Measurements from ENCODE around the gene ABI3BP. TPM values are rescaled to one million over a fixed set of nuclear protein-coding genes. Genes with fewer than 3 reads are reported as not detected.

The ABI3BP gene
- total RNA-seq, 4 donors from 2014 or later = 6.2 to 68.7 (median 18.8) TPM

- Histone ChIP-seq H3K27me3 (no peaks in the 10 kb centered on the region), H3K9me3 (no peaks in the 10 kb centered on the region), H3K4me1 (peaks cover 0 to 48% (median 10%) of the 10 kb centered on the region in 3 donors), H3K27ac (no peak overlapping the region), H3K36me3 (no peaks in the 10 kb centered on the region), H3K4me3 (no peak overlapping the region)
- no peak for TF ChIP-seq POLR2A (IDR thresholded peaks at IDR 0.05)
- no peak for TF ChIP-seq CTCF (IDR thresholded peaks at IDR 0.05)
- WGBS, 2 donors = 32 to 41% methylated on average over 1 of the region's 1 CpG
- intact Hi-C loops (cut with DNase I) = no loop called here
- DNase-seq = no peak
These were observed 127.8 kb downstream of the ABI3BP start for GRCh38 chr3:100865442-100865841.

GRCh38 chr3:100864471-100865250, 128.6 kb downstream of the ABI3BP start:
- Histone ChIP-seq H3K4me3 (no peak overlapping the region), H3K27me3 (no peaks in the 10 kb centered on the region), H3K36me3 (no peaks in the 10 kb centered on the region), H3K9me3 (no peaks in the 10 kb centered on the region), H3K27ac (peak overlapping the region in 1 of 4 donors; percentile 2), H3K4me1 (peaks cover 0 to 40% (median 6%) of the 10 kb centered on the region in 3 donors)
- WGBS, 2 donors = 31 to 55% methylated on average over 2 of the region's 2 CpGs
- intact Hi-C loops (cut with DNase I) = no loop called here
- TF ChIP-seq CTCF (IDR thresholded peaks at IDR 0.05) (no peak), POLR2A (IDR thresholded peaks at IDR 0.05) (no peak)
- DNase-seq = no peak

- Histone ChIP-seq H3K27ac (no peak overlapping the region), H3K27me3 (no peaks in the 10 kb centered on the region), H3K4me1 (no peaks in the 10 kb centered on the region), H3K9me3 (no peaks in the 10 kb centered on the region), H3K4me3 (no peak overlapping the region), H3K36me3 (no peaks in the 10 kb centered on the region)
- WGBS, 2 donors = 94 to 95% methylated on average over 2 of the region's 2 CpGs
- intact Hi-C loops (cut with DNase I) = no loop called here
- TF ChIP-seq POLR2A (IDR thresholded peaks at IDR 0.05) (no peak), CTCF (IDR thresholded peaks at IDR 0.05) (no peak)
- no peak for DNase-seq
These were observed 135.4 kb downstream of the ABI3BP start for GRCh38 chr3:100857863-100858262.

GRCh38 chr3:100856821-100857220, 136.4 kb downstream of the ABI3BP start:
- H3K36me3 ChIP-seq = no peaks in the 10 kb centered on the region
- H3K27ac ChIP-seq = no peak overlapping the region
- H3K4me1 ChIP-seq = no peaks in the 10 kb centered on the region
- no peak for DNase-seq
- intact Hi-C loops (cut with DNase I) = no loop called here
- WGBS, 2 donors = 100% methylated on average over 1 of the region's 1 CpG
- TF ChIP-seq CTCF (IDR thresholded peaks at IDR 0.05) (no peak), POLR2A (IDR thresholded peaks at IDR 0.05) (no peak)
- H3K9me3 ChIP-seq = no peaks in the 10 kb centered on the region
- no peak overlapping the region for H3K4me3 ChIP-seq
- H3K27me3 ChIP-seq = no peaks in the 10 kb centered on the region

- 58 to 66% methylated on average over 3 of the region's 3 CpGs for WGBS, 2 donors
- intact Hi-C loops (cut with DNase I) = no loop called here
These were observed 140.4 kb downstream of the ABI3BP start for GRCh38 chr3:100852840-100853239.

More at GRCh38 chr3:100852840-100853239, 140.4 kb downstream of the ABI3BP start:
- Histone ChIP-seq H3K27me3 (no peaks in the 10 kb centered on the region), H3K9me3 (no peaks in the 10 kb centered on the region), H3K36me3 (no peaks in the 10 kb centered on the region), H3K27ac (no peak overlapping the region), H3K4me3 (no peak overlapping the region), H3K4me1 (no peaks in the 10 kb centered on the region)
- no peak for TF ChIP-seq POLR2A (IDR thresholded peaks at IDR 0.05)
- no peak for TF ChIP-seq CTCF (IDR thresholded peaks at IDR 0.05)
- DNase-seq = no peak
